Measurements from ENCODE around the gene ETV3.

DNA sequence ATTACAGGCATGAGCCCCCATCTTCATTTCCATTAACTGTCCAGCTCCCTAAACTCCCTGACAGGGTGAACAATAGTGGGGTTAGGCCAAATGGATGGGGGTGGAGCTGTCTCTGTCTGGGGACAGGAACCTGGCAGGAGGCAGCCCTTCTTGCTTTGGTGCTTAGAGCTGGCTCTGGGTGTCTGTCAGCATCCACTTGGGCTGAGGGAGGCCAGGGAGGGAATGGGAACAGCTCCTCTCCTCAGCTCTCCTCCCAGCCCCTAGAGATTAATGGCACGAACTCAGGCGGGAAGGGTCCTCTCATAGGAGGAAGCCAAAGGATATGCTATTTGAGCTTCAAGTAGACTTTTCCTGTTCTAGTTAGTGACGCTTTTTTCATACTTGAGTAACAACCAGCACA lies 27.5 kb downstream of the ETV3 start:
- TF ChIP-seq CTCF (IDR thresholded peaks at IDR 0.05; ENCODE audit: insufficient read depth, low read length, poor library complexity, severe bottlenecking): no peak
- no peak for TF ChIP-seq EZH2phosphoT487 (conservative IDR thresholded peaks at IDR 0.05; ENCODE audit: low read length)
